Smooth muscle cell (in vitro differentiated cells): ENCODE data around the gene CHMP2A. TPM values are rescaled to one million over a fixed set of nuclear protein-coding genes. Genes with fewer than 3 reads are reported as not detected.

Experiments used
- DNase-seq: peaks from one replicate; lab custom pipeline; 2025; ENCODE audit not compliant: unreplicated experiment; lab: John Stamatoyannopoulos, UW
- H2AFZ ChIP-seq: fragments of 200-600 bp; sonication (generic); 2 replicates; pipeline ENCODE4 v1.6.0; 2016; ENCODE audit warnings: antibody characterized with exemption, low read depth, mild to moderate bottlenecking
- H3F3A ChIP-seq: fragments of 200-600 bp; sonication (generic); 2 replicates; pipeline ENCODE4 v1.6.0; 2017; ENCODE audit warnings: antibody characterized with exemption, low read depth
- H3K27ac ChIP-seq: fragments of 200-600 bp; sonication (generic); 2 replicates; pipeline ENCODE4 v1.5.1; 2016; ENCODE audit warnings: low read depth, mild to moderate bottlenecking
- H3K27me3 ChIP-seq: fragments of 200-600 bp; sonication (generic); 2 replicates; pipeline ENCODE4 v1.6.1; 2016; ENCODE audit warnings: low read depth, mild to moderate bottlenecking
- H3K36me3 ChIP-seq: fragments of 200-600 bp; sonication (generic); 2 replicates; pipeline ENCODE4 v1.5.1; 2016; ENCODE audit warnings: low read depth
- H3K4me1 ChIP-seq: fragments of 200-600 bp; sonication (generic); 2 replicates; pipeline ENCODE4 v1.5.1; 2016; ENCODE audit warnings: low read depth
- H3K4me2 ChIP-seq: fragments of 200-600 bp; sonication (generic); 2 replicates; pipeline ENCODE4 v1.6.0; 2016; ENCODE audit warnings: mild to moderate bottlenecking
- H3K4me3 ChIP-seq: fragments of 200-600 bp; sonication (generic); 2 replicates; pipeline ENCODE4 v1.5.1; 2016; ENCODE audit warnings: mild to moderate bottlenecking
- H3K79me2 ChIP-seq: fragments of 200-600 bp; sonication (generic); 2 replicates; pipeline ENCODE4 v1.6.0; 2016; ENCODE audit warnings: low read depth, mild to moderate bottlenecking
- H3K9ac ChIP-seq: fragments of 200-600 bp; sonication (generic); 2 replicates; pipeline ENCODE4 v1.6.0; 2016; ENCODE audit warnings: low read depth
- H3K9me3 ChIP-seq: fragments of 200-600 bp; sonication (generic); replicated peaks from 2 replicates; pipeline ENCODE4 v1.5.1; 2016; ENCODE audit warnings: low read depth
- H4K20me1 ChIP-seq: fragments of 200-600 bp; sonication (generic); 2 replicates; pipeline ENCODE4 v1.6.0; 2016; ENCODE audit warnings: low read depth
- WGBS: methylation state at CpG from one replicate; pipeline ENCODE4 v1.1.7; 2016; ENCODE audit warnings: low lambda C conversion rate; 5-methylcytosine and 5-hydroxymethylcytosine counted together
- polyA plus RNA-seq: library from polyadenylated mRNA; unstranded; fragments of >200 nt; fragmentation: Nextera tagmentation; extraction: Ambion mirVana; gene quantifications from 2 replicates; pipeline ENCODE4 v1.2.1, GENCODE V29; 2016
- total RNA-seq: library from RNA; depleted of rRNA; stranded (reverse); fragments of >200 nt; gene quantifications from 2 replicates; pipeline ENCODE4 v1.2.3, GENCODE V29; 2014
- TF ChIP-seq, protein P1 (sequence below): fragments of 200-600 bp; sonication (generic); IDR thresholded peaks from 2 replicates; pipeline ENCODE4 v1.5.1; 2017; ENCODE audit warnings: borderline replicate concordance, mild to moderate bottlenecking, antibody characterized with exemption; ENCODE audit not compliant: insufficient read depth, poor library complexity, severe bottlenecking

CHMP2A gene
- total and polyA plus RNA-seq, 2 experiments from 2014 or later = 153 to 213 TPM

DNA sequence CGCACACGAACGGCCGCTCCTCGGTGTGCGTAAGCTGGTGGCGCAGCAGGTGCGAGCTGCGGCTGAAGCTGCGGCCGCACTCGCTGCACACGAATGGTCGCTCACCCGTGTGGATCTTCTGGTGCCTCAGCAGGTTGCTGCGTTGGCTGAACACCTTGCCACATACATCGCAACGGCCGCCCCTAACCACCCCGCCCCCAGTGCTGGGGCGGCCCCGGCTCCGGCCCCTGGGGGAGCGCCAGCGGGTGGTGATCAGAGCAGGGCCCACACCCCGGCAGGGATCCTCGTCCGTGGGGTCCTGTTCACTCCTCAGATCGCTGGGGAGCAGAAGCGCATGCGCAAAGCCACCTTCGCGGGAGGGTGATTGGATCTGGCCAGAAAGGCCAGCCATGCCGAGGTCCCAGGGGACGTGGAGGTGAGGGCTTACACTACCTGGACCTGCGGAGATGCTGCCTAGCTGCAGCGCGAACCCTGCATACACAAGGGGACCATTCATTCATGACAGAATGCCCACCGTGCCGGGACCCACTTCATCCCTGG lies 8.2 kb upstream of the CHMP2A start:
- Histone ChIP-seq H4K20me1 (peaks cover 6% of the 10 kb centered on the region), H3K9ac (no peak overlapping the region), H3K79me2 (no peaks in the 10 kb centered on the region), H3K27me3 (no peaks in the 10 kb centered on the region), H3K9me3 (no peaks in the 10 kb centered on the region), H3F3A (peaks cover 10% of the 10 kb centered on the region), H3K27ac (no peak overlapping the region), H2AFZ (no peak overlapping the region), H3K4me2 (peak overlapping the region; percentile 77), H3K4me1 (peaks cover 6% of the 10 kb centered on the region), H3K4me3 (peak overlapping the region; percentile 21), H3K36me3 (no peaks in the 10 kb centered on the region)
- TF ChIP-seq, protein P1, sequence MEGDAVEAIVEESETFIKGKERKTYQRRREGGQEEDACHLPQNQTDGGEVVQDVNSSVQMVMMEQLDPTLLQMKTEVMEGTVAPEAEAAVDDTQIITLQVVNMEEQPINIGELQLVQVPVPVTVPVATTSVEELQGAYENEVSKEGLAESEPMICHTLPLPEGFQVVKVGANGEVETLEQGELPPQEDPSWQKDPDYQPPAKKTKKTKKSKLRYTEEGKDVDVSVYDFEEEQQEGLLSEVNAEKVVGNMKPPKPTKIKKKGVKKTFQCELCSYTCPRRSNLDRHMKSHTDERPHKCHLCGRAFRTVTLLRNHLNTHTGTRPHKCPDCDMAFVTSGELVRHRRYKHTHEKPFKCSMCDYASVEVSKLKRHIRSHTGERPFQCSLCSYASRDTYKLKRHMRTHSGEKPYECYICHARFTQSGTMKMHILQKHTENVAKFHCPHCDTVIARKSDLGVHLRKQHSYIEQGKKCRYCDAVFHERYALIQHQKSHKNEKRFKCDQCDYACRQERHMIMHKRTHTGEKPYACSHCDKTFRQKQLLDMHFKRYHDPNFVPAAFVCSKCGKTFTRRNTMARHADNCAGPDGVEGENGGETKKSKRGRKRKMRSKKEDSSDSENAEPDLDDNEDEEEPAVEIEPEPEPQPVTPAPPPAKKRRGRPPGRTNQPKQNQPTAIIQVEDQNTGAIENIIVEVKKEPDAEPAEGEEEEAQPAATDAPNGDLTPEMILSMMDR = no peak
- DNase-seq = no peak
- 57% methylated on average over 34 of the region's 40 CpGs for WGBS

DNA sequence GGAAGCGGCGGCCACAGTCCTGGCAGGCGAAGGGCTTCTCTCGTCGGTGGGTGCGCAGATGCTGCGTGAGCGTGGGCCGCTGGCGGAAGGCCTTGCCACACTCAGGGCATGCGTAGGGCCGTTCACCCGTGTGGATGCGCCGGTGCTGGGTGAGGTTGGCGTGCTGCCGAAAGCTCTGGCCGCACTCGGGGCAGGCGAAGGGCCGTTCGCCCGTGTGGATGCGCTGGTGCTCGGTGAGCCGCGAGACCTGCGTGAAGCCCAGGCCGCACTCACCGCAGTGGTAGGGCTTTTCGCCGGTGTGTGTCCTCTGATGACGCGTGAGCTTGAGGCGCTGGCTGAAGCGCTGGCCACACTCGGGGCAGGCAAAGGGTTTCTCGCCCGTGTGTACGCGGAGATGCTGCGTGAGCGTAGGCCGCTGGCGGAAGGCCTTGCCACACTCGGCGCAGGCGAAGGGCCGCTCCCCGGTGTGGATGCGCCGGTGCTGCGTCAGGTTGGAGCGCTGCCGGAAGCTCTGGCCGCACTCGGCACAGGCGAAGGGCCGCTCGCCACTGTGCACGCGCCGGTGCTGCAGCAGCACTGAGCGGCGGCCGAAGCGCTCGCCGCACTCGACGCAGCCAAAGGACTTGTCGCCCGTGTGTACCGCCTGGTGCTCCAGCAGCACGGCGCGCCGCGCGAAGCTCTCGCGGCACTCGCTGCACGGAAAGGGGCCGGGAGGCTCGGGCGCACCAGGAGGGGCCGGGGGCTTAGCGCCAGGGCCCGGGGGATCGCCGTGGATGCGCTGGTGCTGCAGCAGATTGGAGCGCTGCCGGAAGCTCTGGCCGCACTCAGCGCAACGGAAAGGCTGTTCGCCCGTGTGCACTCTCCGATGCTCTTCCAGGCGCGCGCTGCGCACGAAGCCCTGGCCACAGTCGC lies 7.5 kb upstream of the CHMP2A start:
- Histone ChIP-seq H3K4me2 (peak overlapping the region; percentile 77), H4K20me1 (peaks cover 13% of the 10 kb centered on the region), H3K4me3 (peak overlapping the region; percentile 21), H3K9me3 (no peaks in the 10 kb centered on the region), H2AFZ (no peak overlapping the region), H3K36me3 (no peaks in the 10 kb centered on the region), H3K9ac (no peak overlapping the region), H3F3A (peaks cover 10% of the 10 kb centered on the region), H3K27me3 (no peaks in the 10 kb centered on the region), H3K4me1 (peaks cover 9% of the 10 kb centered on the region), H3K79me2 (peaks cover 7% of the 10 kb centered on the region), H3K27ac (no peak overlapping the region)
- TF ChIP-seq, protein P1 = no peak
- no peak for DNase-seq
- WGBS = 64% methylated on average over 83 of the region's 107 CpGs

DNA sequence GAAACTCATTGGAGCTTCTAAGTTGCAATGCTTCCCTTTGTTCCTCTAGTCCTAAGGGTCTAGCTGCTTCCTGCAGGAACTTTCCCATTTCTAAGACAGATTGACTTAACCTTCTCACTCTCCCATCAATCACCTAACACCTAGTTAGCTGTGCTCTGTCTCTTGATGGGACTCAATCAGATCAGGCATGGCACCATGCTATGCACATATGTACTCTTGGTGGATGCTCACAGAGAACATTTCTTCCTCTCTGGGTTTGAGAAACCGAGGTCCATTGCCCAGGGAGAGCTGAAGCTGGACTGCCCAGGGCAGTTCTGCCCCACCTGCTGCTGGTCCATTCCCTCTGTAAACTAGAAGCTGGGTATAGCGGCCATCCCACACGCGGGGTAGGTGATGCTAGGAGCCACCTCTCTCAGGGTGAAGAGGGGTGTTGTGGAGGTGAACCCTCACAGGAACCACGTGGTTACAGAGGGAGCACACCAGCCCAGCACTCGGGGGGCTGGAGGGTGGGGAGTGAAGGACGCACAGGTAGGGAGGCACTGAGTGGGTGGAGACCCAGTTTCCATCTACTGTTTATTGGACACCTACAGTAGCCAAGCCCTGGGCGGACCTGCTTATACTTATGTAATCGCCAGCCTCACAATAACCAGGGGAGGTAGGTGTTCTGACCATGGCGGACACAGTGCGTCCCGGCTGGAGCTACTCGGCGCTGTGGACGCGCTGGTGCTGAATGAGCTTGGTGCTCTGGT lies 6.6 kb upstream of the CHMP2A start:
- DNase-seq = no peak
- H2AFZ ChIP-seq = no peak overlapping the region
- H3K9ac ChIP-seq = no peak overlapping the region
- no peak overlapping the region for H3K27ac ChIP-seq
- H3K4me3 ChIP-seq = no peak overlapping the region
- TF ChIP-seq, protein P1 = no peak
- H3K9me3 ChIP-seq = no peaks in the 10 kb centered on the region
- peaks cover 12% of the 10 kb centered on the region for H3F3A ChIP-seq
- peaks cover 17% of the 10 kb centered on the region for H3K4me1 ChIP-seq
- H3K79me2 ChIP-seq = peaks cover 15% of the 10 kb centered on the region
- no peaks in the 10 kb centered on the region for H3K36me3 ChIP-seq
- H3K27me3 ChIP-seq = no peaks in the 10 kb centered on the region
- H3K4me2 ChIP-seq = no peak overlapping the region
- 95% methylated on average over 16 of the region's 16 CpGs for WGBS
- H4K20me1 ChIP-seq = peaks cover 20% of the 10 kb centered on the region
